Adipose tissue (tissue), 3 donors: Measurements from ENCODE around the gene GPD1. TPM values are rescaled to one million over a fixed set of nuclear protein-coding genes. Genes with fewer than 3 reads are reported as not detected.
"Not testable (repeated sequence)": the region's sequence is repeated elsewhere in the genome, so short reads cannot be mapped to it uniquely, and the experiment has no call there.

ENCODE experiments used
- H3K27ac ChIP-seq: one replicate; pipeline ENCODE4 v1.5.1; 2013; ENCODE audit warnings: low read depth, low read length
- WGBS, 3 donors: extraction: QIAGEN DNeasy Blood & Tissue Kit; methylation state at CpG; one replicate each; pipeline ENCODE4 v1.1.7; 2013; 5-methylcytosine and 5-hydroxymethylcytosine counted together
- polyA plus RNA-seq, 3 donors: library from polyadenylated mRNA; stranded (reverse); fragments of 200-250 nt; gene quantifications; one replicate each; pipeline ENCODE4 v1.2.3, GENCODE V29; 2013
- donor health status: healthy with polysubstance abuse.
- donor health status: Bipolar disorder and iron deficiency.
- donor health status: healthy.

Gene GPD1
- polyA plus RNA-seq, 3 donors: 119 to 1,308 (median 222) TPM

DNA sequence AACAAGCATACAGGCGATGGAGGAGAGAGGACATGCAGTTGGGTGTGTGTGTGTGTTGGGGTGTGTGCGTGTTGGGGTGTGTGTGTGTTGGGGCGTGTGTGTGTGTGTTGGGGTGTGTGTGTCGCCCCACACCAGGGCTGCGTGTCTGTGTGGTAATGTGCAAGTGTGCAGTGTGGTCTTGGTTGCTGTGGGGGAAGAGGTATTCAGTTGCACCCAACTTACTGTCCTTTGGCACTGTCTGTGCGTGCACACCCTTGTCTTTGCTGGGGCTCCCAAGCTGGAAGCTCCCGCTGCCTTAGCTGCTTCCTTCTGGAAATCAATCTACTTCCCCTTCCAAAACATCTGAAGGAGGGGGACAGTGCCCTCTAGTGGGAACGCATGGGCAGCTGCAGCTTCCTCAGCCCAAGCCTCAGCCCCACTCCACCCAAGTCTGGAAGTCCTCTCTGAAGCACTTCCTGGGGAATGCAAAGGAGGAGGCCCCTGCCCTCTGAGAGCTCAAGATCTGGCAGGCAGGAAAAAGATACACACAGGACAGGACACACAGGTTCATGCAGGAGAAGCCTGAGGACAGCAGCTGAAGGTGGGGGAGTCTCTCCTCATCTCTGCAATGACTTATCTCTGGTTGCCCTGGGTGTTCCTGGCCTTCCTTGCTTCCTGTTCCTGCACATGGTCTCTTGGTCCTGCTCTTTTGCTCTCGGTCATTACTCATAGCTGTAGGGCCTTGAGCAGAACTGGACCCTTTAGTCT lies 33.3 kb upstream of the GPD1 start:
- WGBS, 3 donors: 27 to 40% (median 31%) methylated on average over 9 of the region's 9 CpGs
- no peak overlapping the region for H3K27ac ChIP-seq

- WGBS, 3 donors: 65 to 76% (median 67%) methylated on average over 10 of the region's 10 CpGs
- no peak overlapping the region for H3K27ac ChIP-seq
These were observed 31.5 kb upstream of the GPD1 start for GRCh38 chr12:50072198-50072907.

GRCh38 chr12:50073206-50073605 lies 30.6 kb upstream of the GPD1 start:
- whole genome bisulfite sequencing, 3 donors: 65 to 91% (median 82%) methylated on average over 6 to 7 of the region's 7 CpGs
- H3K27ac ChIP-seq: no peak overlapping the region

DNA sequence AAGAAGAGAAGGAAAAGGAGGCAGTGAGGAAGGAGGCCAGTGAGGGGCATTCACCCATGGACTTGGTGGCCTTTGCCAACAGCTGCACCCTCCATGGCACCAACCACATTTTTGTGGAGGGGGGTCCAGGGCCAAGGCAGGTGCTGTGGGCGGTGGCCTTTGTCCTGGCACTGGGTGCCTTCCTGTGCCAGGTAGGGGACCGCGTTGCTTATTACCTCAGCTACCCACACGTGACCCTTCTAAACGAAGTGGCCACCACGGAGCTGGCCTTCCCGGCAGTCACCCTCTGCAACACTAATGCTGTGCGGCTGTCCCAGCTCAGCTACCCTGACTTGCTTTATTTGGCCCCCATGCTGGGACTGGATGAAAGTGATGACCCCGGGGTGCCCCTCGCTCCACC lies 30.1 kb upstream of the GPD1 start:
- 79 to 83% (median 80%) methylated on average over 10 of the region's 10 CpGs for WGBS, 3 donors
- no peak overlapping the region for H3K27ac ChIP-seq

DNA sequence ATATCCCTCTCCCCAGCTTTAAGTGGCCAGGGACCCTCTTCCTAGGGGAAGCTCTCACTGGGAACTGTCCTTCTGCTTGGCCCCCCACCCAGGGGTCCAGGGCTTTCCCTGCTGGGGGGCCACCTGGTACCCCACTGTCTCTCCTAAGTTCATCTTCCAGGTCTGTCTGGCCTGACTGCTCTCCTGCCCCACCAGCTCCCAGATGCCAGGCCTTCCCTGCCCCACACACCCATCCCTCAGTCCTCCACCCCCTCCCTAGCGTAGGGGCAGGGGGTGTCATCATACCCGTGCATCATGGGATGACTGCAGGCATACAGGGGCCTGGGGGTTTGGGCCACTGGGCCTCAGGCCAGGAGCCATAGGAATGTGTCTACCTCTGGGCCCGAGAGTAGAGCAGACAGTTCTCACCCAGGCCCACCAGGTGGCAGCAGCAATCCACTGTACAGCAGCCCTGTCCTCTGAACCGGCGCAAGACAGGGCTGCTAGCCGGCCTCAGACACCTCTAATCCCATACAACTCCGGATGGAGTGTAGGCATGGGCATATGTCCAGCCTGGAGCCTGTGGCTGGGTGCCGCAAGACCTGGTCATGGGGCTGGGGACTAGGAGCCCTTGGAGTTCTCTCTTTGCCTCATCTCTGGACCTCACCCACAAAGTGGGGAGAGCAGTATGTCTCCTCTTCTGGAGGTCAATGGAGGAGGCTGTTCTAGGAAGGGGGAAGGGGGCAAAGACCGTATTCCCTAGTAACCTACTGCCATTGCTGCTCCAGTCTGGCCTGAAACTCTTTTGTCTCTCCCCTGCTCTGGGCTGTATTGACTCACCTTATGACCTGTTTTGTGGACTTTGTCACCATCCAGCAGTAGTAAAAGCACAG lies 28.6 kb upstream of the GPD1 start:
- H3K27ac ChIP-seq: no peak overlapping the region
- 5 to 9% (median 7%) methylated on average over 9 of the region's 9 CpGs for WGBS, 3 donors

GRCh38 chr12:50075808-50076170 lies 28.0 kb upstream of the GPD1 start:
- WGBS, 3 donors: 89 to 98% (median 95%) methylated on average over 1 of the region's 1 CpG
- no peak overlapping the region for H3K27ac ChIP-seq

DNA sequence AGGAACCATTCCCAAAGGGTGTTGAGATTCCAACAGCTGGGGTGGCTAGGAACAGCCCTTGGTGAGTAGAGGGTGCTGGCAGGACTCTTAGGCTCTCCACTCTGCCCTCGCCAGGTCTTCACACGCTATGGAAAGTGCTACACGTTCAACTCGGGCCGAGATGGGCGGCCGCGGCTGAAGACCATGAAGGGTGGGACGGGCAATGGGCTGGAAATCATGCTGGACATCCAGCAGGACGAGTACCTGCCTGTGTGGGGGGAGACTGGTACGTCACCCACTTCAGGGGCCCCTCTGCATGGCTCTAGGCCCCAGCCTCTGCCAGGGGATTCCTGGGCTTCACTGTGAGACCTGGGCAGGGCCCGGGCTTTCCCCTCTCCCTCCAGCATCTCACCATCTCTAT lies 26.7 kb upstream of the GPD1 start:
- WGBS, 3 donors: 90 to 92% (median 91%) methylated on average over 12 of the region's 12 CpGs
- H3K27ac ChIP-seq: no peak overlapping the region

- 94 to 95% (median 94%) methylated on average over 10 of the region's 10 CpGs for WGBS, 3 donors
- H3K27ac ChIP-seq: no peak overlapping the region
These were observed 25.5 kb upstream of the GPD1 start for GRCh38 chr12:50078281-50078680.

GRCh38 chr12:50079771-50080170 lies 24.0 kb upstream of the GPD1 start:
- WGBS, 3 donors: 80 to 94% (median 85%) methylated on average over 5 of the region's 5 CpGs

GRCh38 chr12:50081096-50081808 lies 22.6 kb upstream of the GPD1 start:
- WGBS, 3 donors: 45 to 59% (median 58%) methylated on average over 45 to 46 of the region's 46 CpGs
- no peak overlapping the region for H3K27ac ChIP-seq

More at GRCh38 chr12:50079771-50080170, 24.0 kb upstream of the GPD1 start:
- no peak overlapping the region for H3K27ac ChIP-seq

DNA sequence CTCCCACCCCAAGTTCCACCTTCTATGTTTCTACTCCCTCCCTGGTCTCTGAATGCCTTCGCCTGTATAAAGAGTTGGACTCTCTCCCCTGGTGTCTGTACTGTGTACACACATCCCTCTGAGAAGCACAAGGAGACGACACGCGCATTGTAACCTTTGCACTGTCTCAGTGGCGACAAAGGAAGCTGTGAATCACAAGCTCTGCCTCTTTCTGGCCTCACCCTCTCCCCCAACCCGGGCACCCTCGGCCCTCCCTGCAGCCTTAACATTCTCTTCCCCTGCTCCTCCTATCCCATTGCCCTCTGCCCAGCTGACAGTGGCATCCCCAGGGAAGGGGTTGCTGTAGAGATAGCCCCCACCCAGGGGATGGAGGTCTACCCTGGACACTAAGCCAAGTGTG lies 21.2 kb upstream of the GPD1 start:
- no peak overlapping the region for H3K27ac ChIP-seq
- WGBS, 3 donors: 61 to 83% (median 67%) methylated on average over 7 of the region's 7 CpGs

DNA sequence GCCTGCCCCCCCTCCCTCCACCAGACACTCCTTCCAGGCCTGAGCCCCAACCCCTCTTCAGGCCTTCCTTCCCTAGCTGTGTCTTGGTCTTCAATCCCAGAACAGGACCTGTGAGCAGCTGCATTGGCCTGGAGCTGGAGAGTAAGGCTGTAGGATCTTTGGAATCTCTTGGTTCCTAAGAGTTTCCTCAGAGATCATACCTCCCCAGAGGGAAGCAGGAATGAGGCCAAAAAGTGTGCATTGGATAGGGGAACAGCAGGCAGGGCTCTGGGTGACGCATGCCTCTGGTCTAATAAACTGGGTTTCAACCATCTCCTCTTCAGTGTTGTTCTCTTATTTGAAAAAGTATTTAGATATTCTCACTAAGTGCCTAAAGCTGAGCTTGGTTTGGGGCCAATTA lies 20.5 kb upstream of the GPD1 start:
- 62 to 82% (median 81%) methylated on average over 1 of the region's 1 CpG for WGBS, 3 donors
- no peak overlapping the region for H3K27ac ChIP-seq

DNA sequence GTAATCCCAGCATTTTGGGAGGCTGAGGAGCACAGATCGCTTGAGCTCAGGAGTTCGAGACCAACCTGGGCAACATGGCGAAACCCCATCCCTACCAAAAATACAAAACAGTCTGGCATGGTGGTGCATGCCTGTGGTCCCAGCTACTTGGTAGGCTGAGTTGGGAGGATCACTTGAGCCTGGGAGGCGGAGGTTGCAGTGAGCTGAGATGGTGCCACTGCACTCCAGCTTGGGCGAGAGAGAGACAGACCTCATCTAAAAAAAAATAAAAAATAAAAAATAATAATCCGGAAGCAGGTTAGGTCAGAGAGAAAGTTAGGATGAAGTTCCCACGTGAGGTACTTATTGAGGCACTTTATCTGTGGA lies 19.4 kb upstream of the GPD1 start:
- 38 to 43% (median 40%) methylated on average over 7 of the region's 7 CpGs for WGBS, 3 donors
- not testable (repeated sequence) for H3K27ac ChIP-seq

GRCh38 chr12:50084775-50085614 lies 18.8 kb upstream of the GPD1 start, which contains the start of gene SMARCD1:
SMARCD1 (plus strand) TSS chr12:50085342; CDS start chr12:50085370, 28 bp downstream.
- H3K27ac ChIP-seq: no peak within 1 kb of the TSS
- WGBS, 3 donors: 1% methylated on average over 62 to 69 of the region's 69 CpGs

- no peak overlapping the region for H3K27ac ChIP-seq
- 9 to 14% (median 11%) methylated on average over 6 to 8 of the region's 8 CpGs for WGBS, 3 donors
These were observed 18.2 kb upstream of the GPD1 start for GRCh38 chr12:50085615-50086072.

DNA sequence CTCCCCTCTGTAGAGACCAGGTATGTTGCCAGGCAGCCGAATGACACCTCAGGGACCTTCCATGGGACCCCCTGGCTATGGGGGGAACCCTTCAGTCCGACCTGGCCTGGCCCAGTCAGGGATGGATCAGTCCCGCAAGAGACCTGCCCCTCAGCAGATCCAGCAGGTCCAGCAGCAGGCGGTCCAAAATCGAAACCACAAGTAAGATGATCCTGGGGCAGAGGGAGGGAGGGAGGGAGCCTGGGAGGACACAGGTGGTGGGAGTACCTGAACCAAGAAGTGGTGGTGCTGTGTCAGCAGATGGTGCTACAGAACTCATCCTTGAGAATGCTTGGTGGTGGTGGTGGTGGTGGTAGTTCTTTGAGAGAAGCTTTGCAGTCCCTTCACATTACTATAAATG lies 17.7 kb upstream of the GPD1 start:
- no peak overlapping the region for H3K27ac ChIP-seq
- 53 to 81% (median 77%) methylated on average over 5 of the region's 5 CpGs for WGBS, 3 donors

GRCh38 chr12:50087151-50087550 lies 16.7 kb upstream of the GPD1 start:
- no peak overlapping the region for H3K27ac ChIP-seq
- WGBS, 3 donors: 83 to 88% (median 85%) methylated on average over 9 of the region's 9 CpGs
